A549 (cell line): ENCODE results near the gene ADARB2.

ENCODE experiments used
- CEBPB ChIP-seq, 2 experiments: fragments of >200 bp in 1 of 2; sonication (Bioruptor Twin) in 1 of 2; formaldehyde crosslinking in 1 of 2; IDR thresholded peaks; 2 replicates each; pipeline ENCODE4 v1.6.1; 2012 to 2016
- EP300 ChIP-seq, 2 experiments: fragments of >200 bp; sonication (Bioruptor Twin); formaldehyde crosslinking; IDR thresholded peaks; 2 replicates in 1 of 2; 3 replicates in 1 of 2; pipeline ENCODE4 v1.6.1; 2016 to 2017
- ESRRA ChIP-seq: fragments of 150-350 bp; IDR thresholded peaks from 2 replicates; pipeline ENCODE4 v1.6.1; 2014; ENCODE audit warnings: mild to moderate bottlenecking, low read length, borderline replicate concordance
- JUN ChIP-seq, 2 experiments: fragments of >200 bp; sonication (Bioruptor Twin); formaldehyde crosslinking; IDR thresholded peaks; 2 replicates in 1 of 2; 3 replicates in 1 of 2; pipeline ENCODE4 v1.6.1; 2016 to 2017
- MAX ChIP-seq: IDR thresholded peaks from 2 replicates; pipeline ENCODE4 v1.6.1; 2012
- MYC ChIP-seq: IDR thresholded peaks from 2 replicates; pipeline ENCODE4 v1.6.1; 2012; ENCODE audit warnings: mild to moderate bottlenecking, inconsistent platforms, low read length, improper control_type of control experiment, borderline replicate concordance
- POLR2AphosphoS2 ChIP-seq: conservative IDR thresholded peaks from 2 replicates; pipeline ENCODE4 v1.6.1; 2012; ENCODE audit warnings: low read length, improper control_type of control experiment, inconsistent platforms
- RAD21 ChIP-seq, 2 experiments: fragments of >200 bp in 1 of 2; sonication (Bioruptor Twin) in 1 of 2; formaldehyde crosslinking in 1 of 2; IDR thresholded peaks in 1 of 2; conservative IDR thresholded peaks in 1 of 2; 2 replicates in 1 of 2; 3 replicates in 1 of 2; pipeline ENCODE4 v1.6.1; 2012 to 2018; ENCODE audit warnings: inconsistent platforms in 1 of 2
- REST ChIP-seq: fragments of 200-600 bp; sonication (generic); IDR thresholded peaks from 2 replicates; pipeline ENCODE4 v1.6.1; 2016; ENCODE audit warnings: antibody characterized with exemption, mild to moderate bottlenecking, moderate library complexity
- TFCP2L1 ChIP-seq: fragments of 250-450 bp; sonication (Bioruptor Pico); IDR thresholded peaks from 2 replicates; pipeline ENCODE4 v1.5.0; 2021; ENCODE audit warnings: mild to moderate bottlenecking
- TF ChIP-seq, protein P1 (sequence below): fragments of >200 bp; sonication (Bioruptor Twin); formaldehyde crosslinking; IDR thresholded peaks from 3 replicates; pipeline ENCODE4 v1.5.1; 2016

DNA sequence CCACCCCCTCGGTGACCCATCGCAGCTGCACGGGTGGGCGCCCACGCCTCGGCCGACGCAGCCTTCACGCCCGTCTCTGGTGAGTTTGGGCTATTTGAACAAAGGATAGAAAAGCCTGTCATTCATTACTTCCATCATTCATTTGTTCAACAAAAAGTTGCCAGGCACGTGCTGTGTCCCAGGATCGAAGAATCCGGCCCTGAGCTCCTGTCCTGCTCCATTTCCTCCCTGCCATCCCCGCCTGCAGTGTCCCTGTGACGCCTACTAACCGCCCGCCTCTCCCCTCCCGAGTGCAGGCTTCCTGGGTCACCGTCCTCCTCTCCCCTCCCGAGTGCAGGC is 341.1 kb downstream of the ADARB2 start:
- TF ChIP-seq RAD21 (conservative IDR thresholded peaks at IDR 0.05 in 1 of 2, IDR thresholded peaks at IDR 0.05 in 1 of 2) (no peak), ESRRA (no peak), MAX (no peak), TFCP2L1 (CRISPR knock-in tag) (no peak), JUN (IDR thresholded peaks at IDR 0.05) (no peak), MYC (no peak), EP300 (IDR thresholded peaks at IDR 0.05) (no peak), POLR2AphosphoS2 (no peak), CEBPB (IDR thresholded peaks at IDR 0.05) (no peak), REST (no peak)
- TF ChIP-seq, protein P1, sequence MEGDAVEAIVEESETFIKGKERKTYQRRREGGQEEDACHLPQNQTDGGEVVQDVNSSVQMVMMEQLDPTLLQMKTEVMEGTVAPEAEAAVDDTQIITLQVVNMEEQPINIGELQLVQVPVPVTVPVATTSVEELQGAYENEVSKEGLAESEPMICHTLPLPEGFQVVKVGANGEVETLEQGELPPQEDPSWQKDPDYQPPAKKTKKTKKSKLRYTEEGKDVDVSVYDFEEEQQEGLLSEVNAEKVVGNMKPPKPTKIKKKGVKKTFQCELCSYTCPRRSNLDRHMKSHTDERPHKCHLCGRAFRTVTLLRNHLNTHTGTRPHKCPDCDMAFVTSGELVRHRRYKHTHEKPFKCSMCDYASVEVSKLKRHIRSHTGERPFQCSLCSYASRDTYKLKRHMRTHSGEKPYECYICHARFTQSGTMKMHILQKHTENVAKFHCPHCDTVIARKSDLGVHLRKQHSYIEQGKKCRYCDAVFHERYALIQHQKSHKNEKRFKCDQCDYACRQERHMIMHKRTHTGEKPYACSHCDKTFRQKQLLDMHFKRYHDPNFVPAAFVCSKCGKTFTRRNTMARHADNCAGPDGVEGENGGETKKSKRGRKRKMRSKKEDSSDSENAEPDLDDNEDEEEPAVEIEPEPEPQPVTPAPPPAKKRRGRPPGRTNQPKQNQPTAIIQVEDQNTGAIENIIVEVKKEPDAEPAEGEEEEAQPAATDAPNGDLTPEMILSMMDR, result no peak
